DMS 273 (cell line): Measurements from ENCODE around the gene ALKBH3.

ENCODE experiments used
- DNase-seq: peaks from one replicate; lab custom pipeline; 2025; ENCODE audit not compliant: unreplicated experiment; lab: John Stamatoyannopoulos, UW

The ALKBH3 gene

GRCh38 chr11:43892851-43893250 is 12.2 kb downstream of the ALKBH3 start:
- DNase-seq: no peak

DNA sequence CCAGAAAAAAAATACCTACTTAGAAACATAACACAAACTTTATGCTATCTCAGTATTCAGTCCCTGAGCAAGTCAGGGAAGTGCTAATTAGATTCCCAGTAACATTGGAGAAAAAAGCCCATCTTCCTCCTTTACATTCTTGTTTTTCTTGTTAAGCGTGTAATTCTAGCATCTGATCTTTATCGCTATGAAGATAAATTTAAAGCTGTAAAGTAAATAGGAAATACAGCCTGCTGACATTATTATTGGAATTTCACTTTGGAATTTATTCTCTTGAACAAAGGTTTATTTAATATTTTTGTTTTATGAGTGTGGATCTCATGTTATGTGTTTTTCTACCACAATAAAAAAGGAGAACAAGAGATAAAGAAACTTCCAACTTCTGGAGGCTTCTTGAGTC is 13.9 kb downstream of the ALKBH3 start:
- no peak for DNase-seq

DNA sequence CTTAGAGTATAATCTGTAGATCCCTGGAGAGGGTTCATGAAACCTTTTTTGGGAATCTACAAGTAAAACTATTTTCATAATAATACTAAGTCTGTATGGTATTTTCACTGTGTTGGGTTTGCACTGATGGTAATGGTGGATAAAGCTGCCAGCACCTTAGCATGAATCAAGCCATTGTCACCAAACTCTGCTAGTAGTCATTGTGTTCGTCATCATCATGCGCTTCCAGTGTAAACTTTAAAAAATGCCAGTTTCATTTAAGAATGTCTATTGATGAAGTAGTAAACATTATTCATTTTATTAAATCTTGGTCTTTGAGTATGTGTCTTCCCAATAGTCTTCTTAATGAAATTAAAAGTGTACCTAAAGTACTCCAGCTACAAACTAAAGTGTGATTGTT is 15.0 kb downstream of the ALKBH3 start:
- no peak for DNase-seq

- no peak for DNase-seq
Observed at GRCh38 chr11:43898574-43898973, 17.9 kb downstream of the ALKBH3 start.

DNA sequence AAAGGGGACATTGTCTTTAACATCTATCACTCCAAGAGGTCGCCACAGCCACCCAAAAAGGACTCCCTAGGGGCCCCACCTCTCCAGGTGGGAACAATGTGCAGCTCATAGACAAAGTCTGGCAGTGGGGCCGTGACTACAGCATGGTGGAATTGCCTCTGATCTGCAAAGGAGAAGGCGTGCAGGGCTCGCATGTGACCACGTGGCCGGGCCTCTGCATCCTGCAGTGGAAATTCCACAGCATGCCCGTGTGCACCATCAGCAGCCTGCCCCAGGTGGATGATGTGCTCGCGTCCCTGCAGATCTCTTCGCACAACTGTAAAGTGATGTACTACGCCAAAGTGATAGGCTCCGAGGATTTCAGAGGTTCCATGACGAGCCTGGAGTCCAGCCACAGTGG is 18.5 kb downstream of the ALKBH3 start:
- no peak for DNase-seq

- DNase-seq: no peak
Observed at GRCh38 chr11:43901551-43901950, 20.9 kb downstream of the ALKBH3 start.

DNA sequence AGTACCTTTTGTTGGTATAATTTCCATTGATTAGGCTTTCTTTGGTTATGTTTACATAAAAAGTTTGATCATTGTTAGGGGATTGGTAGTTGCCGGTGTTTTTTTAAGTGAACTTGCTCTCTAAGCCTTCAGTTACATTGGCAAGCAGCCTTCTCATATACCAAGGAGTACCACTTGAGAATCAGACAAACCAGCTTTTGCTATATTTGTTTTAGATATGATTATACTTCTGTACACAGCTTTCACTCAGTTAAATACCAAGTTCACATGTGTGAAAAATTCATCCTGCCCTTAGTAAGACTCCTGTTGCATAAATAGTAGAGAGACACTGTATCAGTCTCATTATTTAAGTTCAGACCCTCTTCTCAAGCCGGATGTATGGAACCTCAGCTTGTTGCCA is 22.4 kb downstream of the ALKBH3 start:
- DNase-seq: no peak

GRCh38 chr11:43903969-43904368 is 23.3 kb downstream of the ALKBH3 start:
- no peak for DNase-seq

DNA sequence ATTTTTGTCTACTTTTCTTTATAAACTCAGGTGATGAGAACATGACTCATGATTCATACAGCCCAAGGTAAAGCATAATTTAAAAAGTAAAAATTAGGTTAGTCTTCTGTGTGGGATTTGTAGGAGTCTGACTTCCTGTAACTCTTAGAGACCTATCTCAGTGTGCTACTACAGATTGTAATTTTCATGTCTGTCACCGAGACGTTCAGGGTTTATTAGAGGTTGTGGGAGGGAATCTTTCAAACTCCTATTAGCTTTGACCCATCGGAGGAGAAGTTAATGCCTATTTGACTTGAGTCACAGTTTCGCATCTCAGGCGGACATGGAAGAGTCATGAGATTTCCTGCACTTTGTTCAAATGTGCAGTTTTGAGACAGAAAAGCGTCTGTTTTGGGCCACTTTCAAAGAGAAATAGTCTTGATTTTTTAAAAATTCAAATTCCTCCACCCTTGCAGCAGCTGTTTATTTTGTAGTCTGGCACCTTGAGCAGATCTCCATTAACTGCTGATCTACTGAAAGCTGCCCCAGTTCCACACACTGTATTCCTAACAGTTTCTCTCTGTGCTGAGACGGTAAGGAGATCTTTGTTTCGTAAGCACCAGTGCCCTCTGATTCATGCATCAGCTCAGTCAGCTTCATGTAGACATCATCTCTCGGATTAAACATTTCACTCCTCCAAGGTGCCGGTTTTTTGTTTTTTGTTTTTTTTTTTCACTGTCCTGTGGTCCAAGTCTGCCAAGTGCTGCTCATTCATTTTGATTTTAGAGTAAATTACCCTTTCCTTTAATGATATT is 24.3 kb downstream of the ALKBH3 start:
- DNase-seq: no peak

DNA sequence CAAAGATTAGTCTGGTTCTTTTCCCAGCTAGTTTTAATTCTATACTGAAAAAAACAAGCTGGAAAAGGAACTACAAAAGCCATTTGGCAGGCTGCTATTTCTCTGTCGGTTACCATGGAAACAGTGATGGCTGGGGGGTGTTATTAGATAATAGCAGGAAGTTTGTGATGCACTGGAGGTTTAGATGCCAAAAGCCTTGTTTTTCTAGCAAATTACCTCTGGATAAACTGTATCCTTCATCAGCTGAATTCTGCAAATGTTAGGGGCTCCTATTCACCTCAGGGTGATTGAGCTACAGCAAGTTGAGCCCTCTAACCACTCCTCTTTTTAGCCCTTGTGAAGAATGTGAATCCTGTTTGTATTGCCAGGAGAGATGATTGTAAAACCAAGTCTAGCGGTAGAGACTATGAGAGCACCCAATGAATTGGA is 25.2 kb downstream of the ALKBH3 start:
- DNase-seq: peak; percentile 13

DNA sequence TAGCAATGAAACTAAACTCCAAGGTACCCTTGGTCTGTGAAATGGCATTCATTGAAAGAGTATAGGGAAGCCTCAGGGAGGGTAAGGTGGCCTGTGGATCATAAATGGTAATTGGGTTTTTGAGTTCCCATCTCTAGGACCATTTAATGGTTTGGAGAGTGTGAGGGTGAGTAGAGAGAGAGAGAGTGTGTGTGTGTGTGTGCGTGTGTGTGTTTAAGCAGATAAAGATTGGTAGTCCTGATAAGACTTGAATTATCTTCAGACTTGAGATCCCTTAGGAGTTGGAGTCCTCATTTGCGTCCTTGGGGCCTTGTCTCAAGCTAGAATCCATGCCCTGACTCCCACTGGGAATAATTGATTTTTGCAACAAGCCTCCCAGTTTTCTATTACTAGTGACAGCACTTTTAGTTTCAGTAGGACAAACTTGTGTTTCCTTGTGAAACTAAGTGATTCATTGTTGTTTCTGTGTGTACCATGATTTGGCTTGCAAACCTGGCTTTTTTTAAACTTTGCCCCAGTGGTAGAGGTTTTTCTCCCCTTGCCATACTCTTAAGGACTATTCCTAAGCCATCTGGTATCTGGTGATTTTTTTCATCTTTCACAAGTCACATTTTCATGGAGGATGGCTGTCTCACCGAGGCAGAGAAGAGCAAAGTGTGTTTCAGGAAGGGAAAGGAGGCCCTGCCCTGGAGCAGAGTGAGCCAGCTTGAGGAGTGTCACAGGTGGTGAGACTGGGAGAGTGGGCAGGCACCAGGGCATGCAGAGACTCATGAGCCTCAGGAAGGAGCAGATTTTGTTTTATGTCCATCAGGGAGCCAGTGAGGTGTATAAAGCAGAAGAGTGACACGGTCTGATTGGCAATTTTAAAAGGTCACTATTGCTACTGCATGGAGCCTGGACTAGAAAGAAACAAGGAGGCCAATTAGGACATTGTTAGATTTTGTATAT is 26.7 kb downstream of the ALKBH3 start:
- peak; percentile 13 for DNase-seq

GRCh38 chr11:43908191-43908590 is 27.6 kb downstream of the ALKBH3 start:
- no peak for DNase-seq

DNA sequence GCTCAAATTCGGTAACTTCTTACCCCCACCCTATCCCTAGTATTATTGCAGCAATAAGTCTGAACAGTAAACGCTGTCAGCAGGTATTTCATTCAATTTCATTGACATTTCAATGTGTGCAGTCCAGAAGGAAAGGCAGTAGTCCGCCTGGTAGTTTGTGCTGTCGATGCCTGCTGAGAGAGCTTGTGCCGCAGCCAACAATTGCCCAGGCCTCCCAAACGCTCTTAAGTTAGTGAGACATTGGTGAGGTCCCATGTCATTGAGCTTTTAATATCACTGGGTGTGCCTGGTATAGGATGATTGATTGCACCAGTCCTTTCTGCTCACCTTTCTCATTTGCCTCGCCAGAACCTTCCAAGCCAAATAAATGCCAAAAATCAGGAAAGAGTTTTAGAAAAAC is 28.1 kb downstream of the ALKBH3 start:
- DNase-seq: no peak

GRCh38 chr11:43913829-43914380 is 33.3 kb downstream of the ALKBH3 start:
- no peak for DNase-seq

- no peak for DNase-seq
Observed at GRCh38 chr11:43914466-43914865, 33.8 kb downstream of the ALKBH3 start.

DNA sequence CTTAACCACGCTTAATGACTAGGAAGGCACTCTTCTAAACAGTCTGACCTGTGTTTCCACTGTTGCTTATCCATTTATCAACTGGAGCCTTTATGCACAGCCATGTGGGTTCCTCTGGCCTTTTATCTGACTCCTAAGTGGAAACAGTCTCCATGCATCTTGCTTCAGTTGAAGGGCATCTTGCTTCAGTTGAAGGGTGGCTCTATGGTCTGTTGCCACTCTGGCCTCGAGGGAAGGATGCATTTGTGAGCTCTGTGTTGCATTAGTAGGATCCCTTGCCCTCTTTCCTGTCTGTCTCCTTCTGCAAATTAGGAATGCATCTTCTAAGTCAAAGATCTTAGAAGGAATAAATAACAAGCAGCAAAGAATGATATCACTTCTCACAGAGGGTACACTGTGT is 36.0 kb downstream of the ALKBH3 start:
- no peak for DNase-seq

- DNase-seq: no peak
Observed at GRCh38 chr11:43917851-43918250, 37.2 kb downstream of the ALKBH3 start.

GRCh38 chr11:43918662-43919061 is 38.0 kb downstream of the ALKBH3 start:
- no peak for DNase-seq

GRCh38 chr11:43919852-43920597 is 39.4 kb downstream of the ALKBH3 start:
- DNase-seq: peak; percentile 60

DNA sequence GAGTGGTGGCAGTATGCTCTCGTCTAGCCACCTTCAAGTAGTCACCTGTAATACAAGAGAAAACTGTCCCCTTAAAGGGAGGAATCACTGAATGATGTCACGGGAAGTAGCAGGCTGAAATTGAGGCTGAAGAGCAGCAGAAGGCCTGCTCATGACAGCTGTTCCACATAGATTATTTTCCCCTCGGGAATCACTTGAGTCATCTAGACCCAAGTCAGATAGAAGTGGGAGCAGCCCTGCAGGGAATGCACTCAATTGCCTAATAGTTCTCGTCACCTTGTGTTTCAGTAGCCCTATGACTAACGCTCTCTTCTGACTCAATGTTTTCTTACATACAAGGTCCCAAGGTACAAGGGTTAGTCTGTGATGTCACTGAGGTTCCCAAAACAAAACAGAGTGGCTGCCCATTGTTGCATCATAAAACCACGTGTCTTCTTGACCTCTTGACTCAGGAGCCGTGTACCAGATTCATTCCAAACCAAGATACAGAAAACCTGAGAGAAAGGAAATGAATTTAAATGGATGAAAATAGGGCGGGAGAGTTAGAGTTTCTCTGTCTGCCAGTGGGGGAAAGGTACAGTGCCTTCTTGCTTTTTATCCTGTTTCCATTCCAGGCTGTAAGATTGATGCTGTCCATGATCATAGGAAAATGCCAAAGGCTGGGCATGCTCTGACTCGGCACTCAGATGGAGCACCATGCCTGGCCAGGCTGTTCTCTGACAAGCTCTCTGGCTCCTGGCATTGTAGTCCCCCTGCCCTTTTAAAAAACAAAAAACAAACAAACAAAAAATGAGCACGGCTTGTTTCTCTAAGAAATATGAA is 40.2 kb downstream of the ALKBH3 start:
- DNase-seq: peak; percentile 91
